ENCODE measurements around the gene CBR1.

The CBR1 gene

DNA sequence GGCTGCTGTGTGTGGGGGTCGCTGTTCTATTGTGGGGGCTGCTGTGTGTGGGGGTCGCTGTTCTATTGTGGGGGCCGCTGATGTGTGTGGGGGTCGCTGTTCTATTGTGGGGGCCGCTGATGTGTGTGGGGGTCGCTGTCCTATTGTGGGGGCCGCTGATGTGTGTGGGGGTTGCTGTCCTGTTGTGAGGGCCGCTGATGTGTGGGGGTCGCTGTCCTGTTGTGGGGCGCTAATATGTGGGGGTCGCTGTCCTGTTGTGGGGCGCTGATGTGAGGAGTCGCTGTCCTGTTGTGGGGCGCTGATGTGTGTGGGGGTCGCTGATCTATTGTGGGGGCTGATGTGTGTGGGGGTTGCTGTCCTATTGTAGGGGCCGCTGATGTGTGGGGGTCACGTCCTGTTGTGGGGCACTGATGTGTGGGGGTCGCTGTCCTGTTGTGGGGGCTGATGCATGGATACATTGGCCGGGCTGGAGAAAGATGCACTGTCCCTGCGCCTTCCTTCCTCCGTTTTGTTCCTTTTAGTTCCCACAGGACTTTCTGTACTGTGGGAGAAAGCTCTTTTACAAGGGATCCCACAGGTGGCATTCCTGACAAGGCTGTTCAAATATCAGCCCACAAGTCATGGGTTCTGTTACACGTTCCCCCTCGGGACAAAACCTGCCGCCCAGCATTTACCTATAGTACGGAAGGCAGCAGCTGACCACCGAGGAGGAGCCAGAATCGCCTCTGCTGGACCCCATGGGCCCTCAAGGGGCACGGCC, 37.0 kb upstream of the CBR1 start:
- peaks cover 19% of the 10 kb centered on the region for H3K36me3 ChIP-seq (ENCODE audit: control insufficient read depth, low read length)
- 0 out of 2 replicates have a peak, but pooled peaks cover 3% of the 10 kb centered on the region for H4K20me1 ChIP-seq (ENCODE audit: control insufficient read depth, insufficient read depth, low read depth, low read length)
- no peaks in the 10 kb centered on the region for H3K9me2 ChIP-seq (replicated peaks; ENCODE audit: control insufficient read depth, low read length)
- peaks cover 2% of the 10 kb centered on the region; the same call in 1 of the 2 replicates for H3K27me3 ChIP-seq (ENCODE audit: control insufficient read depth, low read length)
- no peaks in the 10 kb centered on the region for H3K79me2 ChIP-seq (ENCODE audit: control insufficient read depth, low read length)
- TF ChIP-seq EZH2phosphoT487 (IDR thresholded peaks at IDR 0.05; ENCODE audit: borderline replicate concordance, low read length): no peak
- TF ChIP-seq, protein P1, sequence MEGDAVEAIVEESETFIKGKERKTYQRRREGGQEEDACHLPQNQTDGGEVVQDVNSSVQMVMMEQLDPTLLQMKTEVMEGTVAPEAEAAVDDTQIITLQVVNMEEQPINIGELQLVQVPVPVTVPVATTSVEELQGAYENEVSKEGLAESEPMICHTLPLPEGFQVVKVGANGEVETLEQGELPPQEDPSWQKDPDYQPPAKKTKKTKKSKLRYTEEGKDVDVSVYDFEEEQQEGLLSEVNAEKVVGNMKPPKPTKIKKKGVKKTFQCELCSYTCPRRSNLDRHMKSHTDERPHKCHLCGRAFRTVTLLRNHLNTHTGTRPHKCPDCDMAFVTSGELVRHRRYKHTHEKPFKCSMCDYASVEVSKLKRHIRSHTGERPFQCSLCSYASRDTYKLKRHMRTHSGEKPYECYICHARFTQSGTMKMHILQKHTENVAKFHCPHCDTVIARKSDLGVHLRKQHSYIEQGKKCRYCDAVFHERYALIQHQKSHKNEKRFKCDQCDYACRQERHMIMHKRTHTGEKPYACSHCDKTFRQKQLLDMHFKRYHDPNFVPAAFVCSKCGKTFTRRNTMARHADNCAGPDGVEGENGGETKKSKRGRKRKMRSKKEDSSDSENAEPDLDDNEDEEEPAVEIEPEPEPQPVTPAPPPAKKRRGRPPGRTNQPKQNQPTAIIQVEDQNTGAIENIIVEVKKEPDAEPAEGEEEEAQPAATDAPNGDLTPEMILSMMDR (IDR thresholded peaks at IDR 0.05; ENCODE audit: low read depth, low read length, poor library complexity, severe bottlenecking): no peak
- no peaks in the 10 kb centered on the region for H3K9me3 ChIP-seq (ENCODE audit: control insufficient read depth, insufficient read depth, low read length)
- H3K4me1 ChIP-seq (ENCODE audit: control insufficient read depth, low read length): peaks cover 3% of the 10 kb centered on the region; the same call in 1 of the 2 replicates
- H3K4me3 ChIP-seq (ENCODE audit: low read length): no peak overlapping the region
- no peaks in the 10 kb centered on the region for H3F3A ChIP-seq (ENCODE audit: control insufficient read depth, insufficient read depth)
- no peak overlapping the region for H3K27ac ChIP-seq (ENCODE audit: low read depth, low read length)
- no peak overlapping the region for H3K4me2 ChIP-seq (ENCODE audit: low read length)

DNA sequence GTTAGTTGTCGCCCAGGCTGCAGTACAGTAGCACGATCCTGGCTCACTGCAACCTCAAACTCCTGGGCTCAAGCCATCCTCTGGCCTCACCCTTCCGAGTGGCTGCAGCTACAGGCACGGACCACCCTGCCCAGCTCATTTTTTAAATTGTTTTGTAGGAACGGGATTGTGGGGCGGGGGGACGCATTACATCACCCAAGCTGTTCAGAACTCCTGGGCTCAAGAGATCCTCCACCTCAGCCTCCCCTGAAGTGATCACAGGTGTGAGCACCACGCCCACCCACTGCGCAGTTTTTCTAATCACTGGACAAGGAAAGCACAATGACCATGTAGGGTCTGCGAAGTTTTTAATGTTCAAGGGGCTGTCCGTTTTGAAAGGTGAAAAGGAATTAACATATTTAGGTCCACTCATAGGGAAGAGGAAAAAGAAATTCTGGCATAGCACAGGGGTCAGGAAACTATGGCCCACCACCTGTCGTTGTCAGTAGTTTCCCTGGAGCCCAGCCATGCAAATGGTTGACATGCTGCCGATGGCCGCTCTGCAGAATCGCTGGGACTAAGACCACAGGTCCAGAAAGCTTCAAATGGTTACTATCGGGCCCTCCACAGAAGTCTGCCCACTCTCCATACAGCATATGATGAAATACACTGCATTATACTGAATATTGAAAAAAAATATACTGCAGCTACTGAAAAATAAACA, 35.5 kb upstream of the CBR1 start:
- no peaks in the 10 kb centered on the region for H3K27me3 ChIP-seq (ENCODE audit: control insufficient read depth, low read length)
- no peak for TF ChIP-seq EZH2phosphoT487 (IDR thresholded peaks at IDR 0.05; ENCODE audit: borderline replicate concordance, low read length)
- TF ChIP-seq, protein P1 (IDR thresholded peaks at IDR 0.05; ENCODE audit: low read depth, low read length, poor library complexity, severe bottlenecking): no peak
- no peaks in the 10 kb centered on the region for H3F3A ChIP-seq (ENCODE audit: control insufficient read depth, insufficient read depth)
- no peaks in the 10 kb centered on the region for H3K9me3 ChIP-seq (ENCODE audit: control insufficient read depth, insufficient read depth, low read length)
- H3K4me2 ChIP-seq (ENCODE audit: low read length): no peak overlapping the region
- peaks cover 30% of the 10 kb centered on the region for H3K36me3 ChIP-seq (ENCODE audit: control insufficient read depth, low read length)
- no peak overlapping the region for H3K4me3 ChIP-seq (ENCODE audit: low read length)
- no peaks in the 10 kb centered on the region for H3K9me2 ChIP-seq (replicated peaks; ENCODE audit: control insufficient read depth, low read length)
- H3K27ac ChIP-seq (ENCODE audit: low read depth, low read length): no peak overlapping the region
- 0 out of 2 replicates have a peak, but pooled peaks cover 3% of the 10 kb centered on the region for H4K20me1 ChIP-seq (ENCODE audit: control insufficient read depth, insufficient read depth, low read depth, low read length)
- H3K4me1 ChIP-seq (ENCODE audit: control insufficient read depth, low read length): no peaks in the 10 kb centered on the region
- no peaks in the 10 kb centered on the region for H3K79me2 ChIP-seq (ENCODE audit: control insufficient read depth, low read length)

DNA sequence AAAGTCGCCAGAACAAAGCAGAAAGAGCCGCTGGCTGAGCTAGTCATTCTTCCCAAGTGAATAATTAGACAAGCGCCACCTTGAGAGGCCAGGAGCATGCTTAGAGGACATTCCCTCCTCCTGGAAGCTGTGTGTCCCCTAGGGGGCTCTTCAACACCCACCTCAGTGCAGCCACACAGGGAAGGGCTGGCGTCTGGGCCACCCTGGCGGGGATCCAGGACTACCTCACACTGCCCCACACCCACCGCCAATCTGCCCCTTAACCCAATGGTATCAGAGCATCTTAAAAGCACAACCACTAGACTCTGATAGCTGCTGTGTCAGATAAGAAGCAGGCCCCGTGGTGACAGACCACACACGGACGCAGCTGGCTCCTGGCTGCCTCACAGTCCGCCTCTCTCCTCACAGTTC, 34.4 kb upstream of the CBR1 start:
- Histone ChIP-seq H3K4me1 (ENCODE audit: control insufficient read depth, low read length) (no peaks in the 10 kb centered on the region), H3K4me2 (ENCODE audit: low read length) (no peak overlapping the region), H3F3A (ENCODE audit: control insufficient read depth, insufficient read depth) (no peaks in the 10 kb centered on the region), H3K79me2 (ENCODE audit: control insufficient read depth, low read length) (no peaks in the 10 kb centered on the region), H3K36me3 (ENCODE audit: control insufficient read depth, low read length) (peaks cover 41% of the 10 kb centered on the region), H3K4me3 (ENCODE audit: low read length) (no peak overlapping the region), H3K9me3 (ENCODE audit: control insufficient read depth, insufficient read depth, low read length) (no peaks in the 10 kb centered on the region), H3K9me2 (replicated peaks; ENCODE audit: control insufficient read depth, low read length) (no peaks in the 10 kb centered on the region), H3K27ac (ENCODE audit: low read depth, low read length) (no peak overlapping the region), H3K27me3 (ENCODE audit: control insufficient read depth, low read length) (no peaks in the 10 kb centered on the region), H4K20me1 (ENCODE audit: control insufficient read depth, insufficient read depth, low read depth, low read length) (0 out of 2 replicates have a peak, but pooled peaks cover 3% of the 10 kb centered on the region)
- TF ChIP-seq, protein P1 (IDR thresholded peaks at IDR 0.05; ENCODE audit: low read depth, low read length, poor library complexity, severe bottlenecking): no peak
- TF ChIP-seq EZH2phosphoT487 (IDR thresholded peaks at IDR 0.05; ENCODE audit: borderline replicate concordance, low read length): no peak
